NCI-H1694 treated with DMSO at 0.1 percent for 48 hours (cell line): ENCODE results near the gene FHIT.

Experiments used
- DNase-seq: peaks from one replicate; lab custom pipeline; 2025; lab: John Stamatoyannopoulos, UW

The FHIT gene

DNA sequence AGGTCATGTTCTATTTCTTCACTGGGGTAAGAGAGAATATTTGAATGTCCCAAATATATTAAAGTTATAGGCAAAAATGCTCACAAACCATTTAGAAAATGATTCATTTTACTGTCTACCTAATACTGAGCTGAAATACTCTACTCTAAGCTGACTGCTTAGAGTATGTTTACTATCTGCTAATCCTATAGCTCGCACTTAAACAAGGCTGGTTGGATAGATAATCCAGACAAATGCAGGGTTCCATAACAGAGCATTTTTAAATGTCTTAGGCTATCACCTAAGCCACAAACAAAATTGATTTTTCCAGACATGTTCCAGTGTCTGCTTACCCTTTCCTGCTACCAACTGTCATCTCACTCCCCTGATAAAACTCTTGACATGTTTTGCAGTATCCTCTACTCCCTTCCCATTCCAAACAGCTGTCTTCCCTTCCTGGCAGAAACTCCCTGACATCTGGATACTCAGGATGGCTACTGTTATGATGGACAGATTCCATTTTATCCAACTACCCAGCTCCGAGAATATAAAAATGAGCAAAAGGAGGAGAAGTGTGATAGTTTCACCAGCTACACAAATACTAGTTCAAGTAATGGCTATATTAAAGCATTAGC is 1034.7 kb downstream of the FHIT start:
- no peak for DNase-seq

DNA sequence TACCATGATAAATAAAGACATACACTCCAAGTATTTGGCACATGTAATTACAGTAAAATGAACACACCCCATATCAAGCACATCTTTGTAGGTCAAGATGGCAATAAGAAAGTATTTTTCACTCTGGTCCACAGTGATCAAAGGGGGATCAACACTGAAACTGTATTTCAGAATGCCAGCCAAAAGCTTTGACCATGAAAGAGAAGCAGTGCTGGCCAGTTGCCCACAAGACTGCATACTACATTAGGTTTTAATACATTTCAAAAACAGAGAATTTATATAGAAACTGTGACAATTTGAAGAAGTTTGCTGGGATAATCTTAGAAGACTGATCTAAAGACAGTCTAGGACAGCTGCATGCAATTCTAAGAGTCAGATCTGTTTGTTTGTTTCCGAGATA is 1035.3 kb downstream of the FHIT start:
- no peak for DNase-seq

DNA sequence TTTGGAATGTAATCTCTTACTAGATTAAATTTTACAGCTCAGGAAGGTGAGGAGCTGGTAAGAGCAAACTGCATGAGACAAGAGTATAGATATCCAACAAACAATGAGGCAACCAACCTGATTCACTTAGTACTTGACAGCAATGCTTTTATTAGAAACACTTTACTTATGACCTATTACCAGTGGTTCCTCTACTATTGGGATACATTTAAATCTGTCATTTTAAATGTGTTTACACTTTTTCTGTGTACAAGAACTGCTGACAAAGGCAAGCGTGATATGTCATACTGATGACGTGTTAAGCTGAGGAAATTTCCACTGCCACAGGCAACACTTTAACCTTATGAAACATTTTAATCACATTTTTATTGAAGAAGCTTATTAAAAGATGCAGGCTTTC is 1043.3 kb downstream of the FHIT start:
- DNase-seq = no peak

DNA sequence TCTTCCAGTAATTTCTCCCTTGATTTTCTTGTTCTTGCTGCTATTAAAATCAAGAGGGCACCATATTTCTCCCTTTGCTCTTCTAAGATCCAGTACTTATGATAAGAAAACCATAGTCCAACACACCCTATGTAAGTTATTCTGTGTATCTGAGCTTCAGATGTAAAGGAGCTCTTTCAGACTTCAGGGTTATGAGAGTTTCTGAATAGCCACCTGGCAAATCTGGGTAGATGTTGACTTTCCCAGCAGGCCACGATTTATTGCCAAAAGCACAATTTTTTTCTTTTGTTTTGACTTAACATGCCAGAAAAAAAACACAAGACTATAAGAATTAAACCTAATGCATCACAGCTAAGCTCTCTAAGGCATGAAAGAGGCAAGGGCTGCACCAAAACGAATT is 1045.0 kb downstream of the FHIT start:
- DNase-seq = no peak

DNA sequence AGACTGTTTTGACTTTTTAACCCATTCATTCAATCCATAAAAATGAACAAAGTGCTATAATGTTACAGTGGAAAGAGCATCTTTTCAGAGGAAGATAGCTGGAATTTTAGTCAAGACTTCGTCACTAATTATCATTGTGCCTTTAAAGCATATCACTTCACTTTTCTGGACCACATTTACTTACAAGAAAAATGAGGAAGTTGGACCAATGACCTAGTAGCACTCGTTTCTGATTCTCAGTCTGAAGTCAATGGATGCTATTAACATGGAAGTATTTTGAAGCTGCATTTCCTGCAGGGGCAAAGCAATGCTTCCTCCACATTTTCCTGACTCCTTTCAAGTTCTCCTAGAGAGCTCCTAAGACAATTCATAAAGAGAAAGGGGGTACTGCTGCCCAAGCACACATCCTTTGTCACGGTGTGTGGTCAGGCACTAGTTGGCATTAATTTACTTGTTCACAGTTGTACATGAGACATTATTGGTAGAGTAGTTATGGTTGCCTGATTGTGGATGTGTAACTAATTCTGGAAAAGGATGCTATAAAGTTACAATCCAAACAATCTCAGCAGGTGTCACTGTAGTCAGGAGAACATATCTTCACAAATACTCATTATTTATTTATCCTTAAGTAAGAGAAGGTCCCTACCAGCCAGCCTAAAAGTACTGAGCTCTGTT is 1049.1 kb downstream of the FHIT start:
- no peak for DNase-seq

DNA sequence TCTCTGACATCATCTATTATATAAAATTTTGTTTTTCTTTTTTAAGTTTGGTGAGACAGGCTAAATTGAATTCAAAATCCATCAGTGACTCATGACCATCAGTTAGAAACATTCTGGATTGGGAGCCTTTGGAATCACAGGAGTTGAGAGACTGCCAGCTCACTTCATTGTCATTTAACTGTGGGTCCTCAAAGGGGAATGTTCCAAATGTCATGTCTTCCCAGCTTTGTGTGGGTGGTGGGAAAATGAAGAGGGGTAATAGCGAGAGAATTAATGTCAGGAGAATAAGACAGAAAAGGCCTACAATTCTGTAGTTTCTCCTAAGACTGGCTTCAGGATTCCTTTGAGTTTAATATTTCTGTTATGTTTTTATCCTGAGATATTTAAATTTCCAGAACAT is 1051.9 kb downstream of the FHIT start:
- no peak for DNase-seq

DNA sequence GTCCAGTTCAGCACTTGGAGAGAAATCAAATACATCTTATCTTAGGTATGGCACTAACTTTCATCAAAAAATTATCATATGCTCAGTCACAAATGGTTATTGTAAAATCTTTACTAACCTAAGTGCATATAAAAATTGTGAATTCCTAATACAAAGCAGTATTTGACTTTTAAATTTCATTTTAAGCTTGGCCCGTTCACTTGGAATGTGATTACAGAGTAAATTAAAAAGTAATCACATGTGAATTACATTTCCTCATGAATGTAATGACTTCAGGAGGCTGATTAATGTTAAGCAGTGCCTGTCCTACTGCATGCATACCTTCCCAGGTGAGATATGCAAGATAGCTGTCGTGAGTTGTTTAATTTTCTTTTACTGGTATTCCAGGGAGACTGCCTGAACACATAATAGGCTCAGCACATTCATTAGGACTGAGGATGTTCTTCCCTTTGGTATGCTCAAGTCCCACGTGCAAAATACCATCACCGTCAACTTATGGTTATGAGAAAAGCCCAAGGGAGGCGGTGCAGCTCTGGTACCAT is 1053.0 kb downstream of the FHIT start:
- DNase-seq = no peak

DNA sequence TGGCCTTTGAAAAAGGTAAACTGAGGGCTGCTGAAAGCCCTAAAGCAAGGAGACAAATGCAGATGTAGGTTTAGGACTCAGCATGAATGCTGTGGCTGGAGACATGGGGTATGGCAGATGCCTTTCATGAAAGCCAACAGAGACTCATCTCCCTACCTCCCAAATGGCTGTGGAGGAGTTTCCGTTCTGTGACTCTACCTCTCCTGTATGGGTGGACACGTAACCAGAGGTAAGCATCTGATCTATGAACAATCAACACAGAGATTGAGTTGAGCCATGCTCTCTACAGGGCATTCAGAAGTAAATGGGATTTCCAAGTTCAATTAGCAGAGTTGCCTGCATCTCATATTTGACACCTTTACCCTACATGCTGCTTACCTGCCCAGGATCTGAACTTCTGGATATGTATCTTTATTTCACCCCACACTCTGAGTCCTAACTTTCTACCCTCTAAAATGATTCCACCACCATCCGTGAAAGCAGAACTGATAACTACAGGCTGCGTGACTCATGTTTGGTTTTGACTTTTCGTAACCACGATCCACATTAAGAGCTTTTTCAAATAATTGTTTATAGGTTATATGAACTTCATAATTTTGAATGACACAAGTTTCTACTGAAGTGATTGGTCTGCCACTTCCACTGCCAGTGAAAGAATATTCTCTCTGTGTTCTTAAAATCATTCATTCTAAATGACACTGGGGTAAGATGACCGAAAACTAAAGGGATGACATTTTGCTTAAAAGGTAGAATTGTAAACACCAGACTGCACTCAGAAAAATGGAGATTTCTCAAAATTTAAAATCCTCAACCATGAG is 1058.7 kb downstream of the FHIT start:
- DNase-seq = no peak

DNA sequence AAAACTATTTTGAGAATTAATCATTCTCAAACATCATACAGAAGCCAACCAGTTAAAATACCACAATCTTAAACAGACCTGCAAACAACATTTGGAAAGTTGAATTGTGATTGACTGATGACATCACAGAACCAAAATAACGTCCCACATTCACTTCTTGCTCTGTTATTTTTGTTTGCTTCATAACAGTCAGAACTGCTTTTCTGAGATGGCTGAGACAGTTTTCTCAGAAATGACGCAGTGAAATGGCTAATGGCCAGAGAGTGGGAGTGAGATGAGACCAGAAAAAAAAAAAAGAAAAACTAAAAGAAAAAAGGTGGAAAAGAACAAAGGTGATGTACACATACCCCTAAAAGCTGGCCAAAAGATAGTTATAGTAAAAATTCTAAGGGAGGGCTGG is 1061.2 kb downstream of the FHIT start:
- DNase-seq = no peak

DNA sequence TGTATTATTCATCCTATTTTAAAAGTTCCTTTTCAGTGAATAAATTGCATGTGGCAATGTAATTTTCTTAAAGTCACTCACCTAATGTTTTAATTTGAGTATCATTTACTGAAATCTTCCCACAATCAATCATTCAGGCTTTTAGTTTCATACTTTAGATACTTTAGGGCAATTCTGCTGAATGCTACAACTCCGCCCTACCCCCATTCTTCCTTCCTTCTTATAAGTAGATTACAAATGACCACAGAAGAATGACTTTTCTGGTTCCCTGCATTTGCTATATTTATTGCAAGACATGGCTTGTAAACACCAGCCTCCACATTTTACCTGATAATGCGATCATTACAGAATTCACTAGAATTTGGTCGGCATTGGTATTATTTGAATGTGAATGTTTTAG is 1061.9 kb downstream of the FHIT start:
- no peak for DNase-seq

DNA sequence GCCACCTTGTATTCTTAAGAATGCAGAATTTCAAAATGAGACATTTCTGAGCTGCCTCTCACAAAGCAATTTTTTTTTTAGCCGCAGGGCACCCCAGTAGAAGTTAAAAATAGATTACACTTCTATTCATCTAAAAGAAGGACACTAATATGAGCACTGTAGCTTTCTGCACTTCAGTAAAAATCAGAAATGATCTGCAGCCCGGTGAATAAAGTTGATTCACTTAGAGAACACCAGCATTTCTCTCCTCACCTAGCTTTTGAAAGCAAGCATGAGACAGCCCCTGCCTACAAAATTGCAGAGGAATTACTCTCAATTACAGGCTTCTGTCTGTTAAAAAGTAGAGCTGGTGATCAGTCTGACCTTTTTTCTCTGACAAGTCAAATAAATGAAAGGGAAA is 1062.4 kb downstream of the FHIT start:
- no peak for DNase-seq

DNA sequence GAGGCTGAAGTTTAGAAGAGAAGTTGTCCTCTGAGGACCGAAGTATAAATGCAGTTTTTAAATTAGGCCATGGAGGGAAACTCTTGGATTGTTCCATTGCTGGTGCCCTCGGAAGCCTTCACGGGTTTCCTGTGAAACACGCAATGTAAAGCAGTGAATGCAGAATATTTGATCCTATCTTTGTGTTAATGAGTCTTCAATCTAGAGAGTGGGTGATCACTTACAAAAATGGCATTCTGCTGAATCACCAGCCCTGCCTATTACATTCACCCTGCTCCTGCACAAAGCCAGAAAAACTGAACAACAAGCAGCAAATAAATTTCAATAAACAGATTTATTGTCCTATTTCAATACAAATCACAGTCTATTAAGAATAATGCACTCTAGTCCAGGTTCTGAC is 1063.9 kb downstream of the FHIT start:
- no peak for DNase-seq

DNA sequence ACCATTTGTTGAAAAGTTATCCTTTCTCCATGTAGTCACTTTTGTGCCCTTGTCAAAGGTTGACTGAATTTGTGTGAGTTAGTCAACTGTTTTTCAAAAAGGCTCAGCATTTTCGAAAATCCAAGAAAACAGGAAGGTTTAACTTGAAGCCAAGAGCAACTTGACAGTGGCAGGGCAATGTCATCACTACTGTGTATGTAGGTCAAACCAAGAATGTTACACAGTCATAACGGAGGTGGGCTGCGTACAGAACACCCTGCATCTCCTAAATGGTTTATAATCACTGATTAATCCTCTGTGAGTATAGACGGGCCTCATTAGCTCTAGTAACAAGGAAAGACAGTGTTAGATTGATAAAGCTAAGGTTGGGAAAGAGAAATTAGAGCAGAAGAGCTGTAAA is 1064.9 kb downstream of the FHIT start:
- DNase-seq = no peak

DNA sequence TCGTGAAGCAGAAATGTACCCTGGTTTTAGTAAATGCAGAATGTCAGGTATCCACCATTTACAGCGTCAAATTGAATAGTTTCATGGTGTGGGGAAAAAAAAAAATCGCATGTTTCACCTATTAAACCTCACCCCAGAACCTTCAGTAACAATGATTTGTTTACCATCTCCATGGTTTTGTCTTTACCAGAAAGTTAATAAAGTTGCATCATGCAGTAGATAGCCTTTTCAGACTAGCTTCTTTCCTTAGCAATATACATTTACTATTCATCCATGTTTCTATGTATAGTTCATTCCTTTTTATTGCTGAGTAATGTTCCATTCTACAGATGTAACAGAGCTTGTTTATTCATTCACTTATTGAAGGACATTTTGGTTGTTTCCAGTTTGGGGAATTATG is 1066.1 kb downstream of the FHIT start:
- DNase-seq = no peak

DNA sequence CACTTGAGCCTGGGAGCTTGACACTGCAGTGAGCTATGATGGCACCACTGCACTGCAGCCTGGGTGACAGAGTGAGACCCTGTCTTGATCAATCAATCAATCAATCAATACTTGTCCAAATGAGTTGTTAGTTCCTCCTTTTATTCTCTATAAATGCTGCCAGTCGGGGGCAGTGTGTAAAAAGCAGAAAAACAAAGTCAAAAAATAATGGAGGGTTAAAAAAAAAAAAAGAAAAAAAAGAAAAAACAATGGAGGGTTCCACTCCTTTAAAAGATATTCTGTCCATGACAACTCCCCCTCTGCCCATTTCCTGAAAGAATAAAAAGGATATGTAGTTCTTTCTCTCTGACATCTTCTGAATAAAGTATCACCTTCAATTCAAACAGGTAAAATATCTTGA is 1068.6 kb downstream of the FHIT start:
- no peak for DNase-seq

DNA sequence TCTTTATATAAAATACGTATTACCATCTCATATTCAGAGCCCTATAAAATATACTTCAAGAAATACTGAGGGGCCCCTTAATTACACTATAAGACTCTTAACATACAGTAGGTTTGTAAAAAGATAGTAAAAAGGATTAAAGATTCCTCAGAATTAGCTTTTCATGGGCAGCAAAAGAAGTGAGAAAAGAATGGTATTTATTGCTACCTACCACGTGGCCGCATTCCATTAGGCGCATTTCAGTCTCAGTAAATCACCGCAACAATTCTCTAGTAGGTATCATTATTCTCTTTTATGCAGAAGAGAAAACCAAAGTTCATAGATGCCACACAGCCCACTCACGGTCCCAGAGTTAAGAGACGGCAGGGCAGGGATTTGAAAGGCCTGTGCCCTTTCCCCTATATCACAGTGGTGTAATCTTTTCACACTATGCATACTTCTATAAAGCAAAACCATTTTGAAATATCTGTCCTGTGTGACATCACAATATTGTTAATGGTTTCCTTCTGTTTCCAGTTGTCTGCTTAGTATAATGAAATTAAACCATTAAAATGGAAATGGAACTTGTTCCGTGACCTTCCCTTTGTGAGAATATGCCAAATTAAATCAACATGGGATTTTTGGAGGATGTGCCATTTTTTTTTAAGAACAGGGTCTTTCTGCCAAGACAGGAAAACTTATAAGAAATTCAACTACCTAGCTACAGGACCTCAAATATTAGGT is 1072.2 kb downstream of the FHIT start:
- no peak for DNase-seq

DNA sequence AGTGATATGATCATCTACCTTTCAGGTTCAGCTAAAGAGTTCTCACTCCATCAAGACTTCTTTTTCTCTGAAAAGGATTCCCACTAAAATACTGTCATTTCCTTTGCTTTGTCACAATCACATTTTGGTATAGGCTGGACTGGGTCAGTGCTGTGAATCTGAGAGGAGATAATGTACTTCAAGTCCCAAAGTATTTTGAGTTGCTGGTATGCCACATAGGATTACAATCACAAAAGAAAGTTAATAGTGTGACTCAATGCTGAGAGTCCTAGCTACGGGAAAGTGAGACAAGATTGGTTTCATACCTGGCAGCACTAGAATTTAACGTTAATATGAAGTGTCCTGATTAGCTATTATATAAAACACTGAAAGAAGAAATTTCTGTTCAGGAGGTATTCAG is 1073.5 kb downstream of the FHIT start:
- DNase-seq = no peak

DNA sequence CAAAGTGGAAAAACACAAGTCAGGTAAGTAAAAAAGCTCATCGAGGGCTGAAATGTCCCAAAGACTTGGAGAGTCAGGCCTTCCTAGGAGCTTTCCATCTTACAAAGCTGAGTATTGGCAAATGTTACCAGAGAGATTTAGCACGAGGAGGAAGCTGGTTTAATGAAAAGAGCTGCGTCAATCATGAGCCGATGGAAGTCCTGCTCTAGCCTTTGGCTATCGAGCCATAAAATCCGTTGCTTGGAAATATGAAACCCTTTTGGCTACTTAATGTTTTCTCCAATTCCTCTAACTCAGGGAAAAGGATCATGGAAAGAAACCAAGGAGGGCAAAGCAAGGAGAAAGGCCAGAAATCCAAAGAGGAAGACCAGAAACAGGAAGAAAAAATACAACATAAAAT is 1074.6 kb downstream of the FHIT start:
- no peak for DNase-seq

DNA sequence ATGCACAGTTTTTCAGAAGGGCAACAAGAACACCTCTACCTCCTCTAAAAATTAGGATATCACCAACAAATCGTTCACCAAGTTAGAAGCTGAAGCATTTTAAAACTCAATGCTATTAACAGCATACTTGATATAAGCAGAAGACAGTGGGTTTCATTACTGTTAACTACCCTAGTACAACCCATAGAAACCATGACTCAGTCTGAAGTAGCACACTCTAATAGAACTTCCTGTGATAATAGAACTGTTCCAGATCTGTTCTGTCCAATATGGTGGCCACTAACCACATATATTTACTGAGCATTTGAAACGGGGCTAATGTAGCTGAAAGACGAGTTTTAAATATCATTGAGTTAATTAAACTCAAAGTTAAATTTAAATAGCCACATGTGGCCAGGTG is 1075.6 kb downstream of the FHIT start:
- no peak for DNase-seq

DNA sequence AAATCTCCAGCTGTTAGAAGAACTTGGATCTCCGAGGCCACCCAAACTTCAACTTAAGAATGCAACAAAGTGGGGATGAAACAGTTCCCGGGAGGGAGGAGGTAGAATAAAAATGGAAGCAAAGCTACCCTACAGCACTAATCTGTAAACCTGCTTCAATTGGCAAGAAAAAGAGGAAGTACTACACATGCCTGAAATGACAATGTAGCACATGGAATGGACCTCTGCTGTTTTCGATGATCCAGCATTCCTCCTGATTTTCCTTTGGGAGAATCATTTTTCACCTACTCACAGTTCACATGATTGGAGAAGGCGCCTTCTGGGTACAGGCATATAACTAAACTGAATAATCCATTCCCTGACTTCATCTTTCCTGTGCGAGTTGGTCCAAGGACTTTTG is 1081.5 kb downstream of the FHIT start:
- DNase-seq = no peak

DNA sequence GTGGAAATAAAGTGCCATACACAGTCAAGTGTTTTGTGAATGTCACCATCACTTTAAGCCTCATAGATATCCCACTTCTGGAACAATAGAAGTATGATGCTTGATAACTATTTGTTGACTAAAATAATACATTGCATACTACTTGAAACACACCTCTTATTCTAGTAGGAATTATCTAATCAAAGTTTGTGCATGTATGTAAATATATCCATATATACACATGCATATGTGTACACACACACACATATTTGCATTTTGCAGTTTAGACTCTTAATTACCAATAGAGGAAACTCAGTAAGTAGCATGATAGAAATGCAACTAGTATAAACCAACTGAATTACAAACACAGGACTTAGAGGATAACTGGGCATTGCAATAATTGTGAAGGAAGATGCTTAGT is 1084.1 kb downstream of the FHIT start:
- no peak for DNase-seq
